ENCODE measurements around the gene MAD1L1.

The MAD1L1 gene

GRCh38 chr7:1951159-1951536 is 281.6 kb downstream of the MAD1L1 start:
- no peaks in the 10 kb centered on the region for H3K4me1 ChIP-seq (ENCODE audit: control insufficient read depth, insufficient read depth, low read length)
- no peak overlapping the region for H3K4me3 ChIP-seq (ENCODE audit: low read depth, low read length)
- CTCF ChIA-PET: interaction anchor here (0.6 kb wide), 1 partner anchor 24 kb away, joined by 3 read pairs; no protein-coding TSS in a partner anchor
- H3K36me3 ChIP-seq (ENCODE audit: control insufficient read depth in 2 of 2, insufficient read depth in 1 of 2, low read length in 2 of 2): no peaks in the 10 kb centered on the region
- H3K27ac ChIP-seq (ENCODE audit: extremely low read depth, low read depth, low read length): no peak overlapping the region
- POLR2A ChIA-PET: no interaction called here
- TF ChIP-seq ZEB2 (tag by site-specific recombination; IDR thresholded peaks at IDR 0.05): no peak
- no peak for TF ChIP-seq ZNF518A (tag by site-specific recombination; conservative IDR thresholded peaks at IDR 0.05; ENCODE audit: low read depth)
- no peak for TF ChIP-seq ZNF157 (tag by site-specific recombination; IDR thresholded peaks at IDR 0.05)
- TF ChIP-seq HOXA7 (CRISPR knock-in tag; IDR thresholded peaks at IDR 0.05; ENCODE audit: borderline replicate concordance): no peak
- TF ChIP-seq ZBTB26 (tag by site-specific recombination; optimal IDR thresholded peaks at IDR 0.05): no peak
- TF ChIP-seq RBAK (tag by site-specific recombination; IDR thresholded peaks at IDR 0.05): no peak
- no peak for TF ChIP-seq ZNF449 (tag by site-specific recombination; IDR thresholded peaks at IDR 0.05)
- no peak for TF ChIP-seq ZNF510 (tag by site-specific recombination; IDR thresholded peaks at IDR 0.05; ENCODE audit: insufficient replicate concordance)
- TF ChIP-seq ZNF366 (tag by site-specific recombination; conservative IDR thresholded peaks at IDR 0.05): no peak
- TF ChIP-seq BCL6B (tag by site-specific recombination; IDR thresholded peaks at IDR 0.05): no peak
- no peak for TF ChIP-seq PRDM2 (tag by site-specific recombination; IDR thresholded peaks at IDR 0.05; ENCODE audit: borderline replicate concordance)
- TF ChIP-seq GFI1B (tag by site-specific recombination; IDR thresholded peaks at IDR 0.05): no peak
- no peak for TF ChIP-seq ZNF785 (tag by site-specific recombination; IDR thresholded peaks at IDR 0.05)
- TF ChIP-seq ZNF629 (tag by site-specific recombination; IDR thresholded peaks at IDR 0.05): no peak
- no peak for TF ChIP-seq ZNF362 (tag by site-specific recombination; IDR thresholded peaks at IDR 0.05)
- no peak for TF ChIP-seq PRDM4 (tag by site-specific recombination; IDR thresholded peaks at IDR 0.05)
- H3K9me3 ChIP-seq (ENCODE audit: control insufficient read depth, insufficient read depth, low read depth, low read length): no peaks in the 10 kb centered on the region

Data from HEK293 (cell line).